ENCODE measurements around the gene PAK3.

- TF ChIP-seq ZNF114 (CRISPR knock-in tag; IDR thresholded peaks at IDR 0.05) (no peak), CTCF (conservative IDR thresholded peaks at IDR 0.05; ENCODE audit: low read depth in 2 of 2) (no peak), EZH2 (IDR thresholded peaks at IDR 0.05; ENCODE audit: low read depth, unreplicated experiment) (no peak), POLR2AphosphoS5 (IDR thresholded peaks at IDR 0.05; ENCODE audit: low read depth) (no peak)
These were observed 111.9 kb downstream of the PAK3 start for GRCh38 chrX:111207851-111208250.
